Suprapubic skin (tissue), 4 donors: ENCODE measurements around the gene FRMD4A.

Experiments
- EP300 ChIP-seq: sonication (generic); formaldehyde crosslinking; IDR thresholded peaks from one replicate; pipeline ENCODE4 v1.6.1; 2017; ENCODE audit warnings: antibody characterized with exemption
- POLR2AphosphoS5 ChIP-seq, 3 donors: sonication (generic); formaldehyde crosslinking; IDR thresholded peaks; one replicate each; pipeline ENCODE4 v1.6.1; 2017; ENCODE audit warnings: antibody characterized with exemption in 3 of 3
- TF ChIP-seq, protein P1 (sequence below), 2 donors: fragments of 200-600 bp in 1 of 2; fragments of 450-650 bp in 1 of 2; sonication (generic) in 1 of 2; IDR thresholded peaks; one replicate each; pipeline ENCODE4 v1.5.1; 2016 to 2019; ENCODE audit warnings: antibody characterized with exemption in 2 of 2, mild to moderate bottlenecking in 1 of 2, moderate library complexity in 1 of 2

DNA sequence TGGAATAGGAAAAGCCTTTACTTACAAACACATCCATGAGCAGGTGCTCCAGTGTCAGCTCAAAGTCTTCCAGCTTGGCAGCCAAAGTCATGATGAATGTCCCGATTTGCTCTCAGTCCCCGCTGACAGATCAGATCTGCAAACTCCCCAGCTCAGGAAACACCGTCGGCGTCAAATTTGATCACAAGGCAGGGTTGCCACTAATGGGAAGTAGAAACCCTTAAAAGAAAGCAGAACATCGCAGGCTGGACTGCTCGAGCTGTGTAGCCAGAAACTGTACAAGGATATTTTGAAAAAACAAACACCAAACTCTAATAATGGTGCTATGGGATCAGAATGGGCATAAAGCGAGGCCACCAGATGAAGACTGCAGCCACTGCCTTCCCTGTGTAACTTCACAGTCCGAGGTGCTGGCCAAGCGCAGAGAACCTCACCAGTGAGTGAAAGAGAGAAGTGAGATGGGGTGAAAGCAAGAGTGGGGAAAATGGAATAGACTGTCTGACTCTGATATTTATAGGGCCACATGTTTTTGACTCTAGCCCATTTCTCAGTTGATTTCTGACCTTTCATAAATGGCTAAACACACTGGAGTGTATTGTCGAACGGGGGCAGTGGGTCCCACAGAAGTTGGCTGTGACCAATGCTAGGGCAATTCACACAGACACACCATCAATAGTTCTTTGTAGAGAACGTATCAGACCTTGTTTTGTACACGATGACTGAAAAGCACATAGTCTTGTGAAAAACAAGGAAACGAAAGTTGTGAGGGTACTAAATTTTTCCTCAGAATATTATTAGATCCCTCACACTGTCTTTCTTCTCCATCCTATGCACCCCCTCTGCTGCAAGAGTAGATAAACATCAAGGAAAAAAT is 306.2 kb downstream of the FRMD4A start:
- TF ChIP-seq, protein P1, sequence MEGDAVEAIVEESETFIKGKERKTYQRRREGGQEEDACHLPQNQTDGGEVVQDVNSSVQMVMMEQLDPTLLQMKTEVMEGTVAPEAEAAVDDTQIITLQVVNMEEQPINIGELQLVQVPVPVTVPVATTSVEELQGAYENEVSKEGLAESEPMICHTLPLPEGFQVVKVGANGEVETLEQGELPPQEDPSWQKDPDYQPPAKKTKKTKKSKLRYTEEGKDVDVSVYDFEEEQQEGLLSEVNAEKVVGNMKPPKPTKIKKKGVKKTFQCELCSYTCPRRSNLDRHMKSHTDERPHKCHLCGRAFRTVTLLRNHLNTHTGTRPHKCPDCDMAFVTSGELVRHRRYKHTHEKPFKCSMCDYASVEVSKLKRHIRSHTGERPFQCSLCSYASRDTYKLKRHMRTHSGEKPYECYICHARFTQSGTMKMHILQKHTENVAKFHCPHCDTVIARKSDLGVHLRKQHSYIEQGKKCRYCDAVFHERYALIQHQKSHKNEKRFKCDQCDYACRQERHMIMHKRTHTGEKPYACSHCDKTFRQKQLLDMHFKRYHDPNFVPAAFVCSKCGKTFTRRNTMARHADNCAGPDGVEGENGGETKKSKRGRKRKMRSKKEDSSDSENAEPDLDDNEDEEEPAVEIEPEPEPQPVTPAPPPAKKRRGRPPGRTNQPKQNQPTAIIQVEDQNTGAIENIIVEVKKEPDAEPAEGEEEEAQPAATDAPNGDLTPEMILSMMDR (IDR thresholded peaks at IDR 0.05): no peak
- TF ChIP-seq EP300: no peak
- no peak for TF ChIP-seq POLR2AphosphoS5 (IDR thresholded peaks at IDR 0.05)
